ENCODE data around the gene IFIT1B. TPM values are rescaled to one million over a fixed set of nuclear protein-coding genes. Genes with fewer than 3 reads are reported as not detected.

Gene IFIT1B
- total RNA-seq, 1 donor: not detected

- TF ChIP-seq, protein P1, sequence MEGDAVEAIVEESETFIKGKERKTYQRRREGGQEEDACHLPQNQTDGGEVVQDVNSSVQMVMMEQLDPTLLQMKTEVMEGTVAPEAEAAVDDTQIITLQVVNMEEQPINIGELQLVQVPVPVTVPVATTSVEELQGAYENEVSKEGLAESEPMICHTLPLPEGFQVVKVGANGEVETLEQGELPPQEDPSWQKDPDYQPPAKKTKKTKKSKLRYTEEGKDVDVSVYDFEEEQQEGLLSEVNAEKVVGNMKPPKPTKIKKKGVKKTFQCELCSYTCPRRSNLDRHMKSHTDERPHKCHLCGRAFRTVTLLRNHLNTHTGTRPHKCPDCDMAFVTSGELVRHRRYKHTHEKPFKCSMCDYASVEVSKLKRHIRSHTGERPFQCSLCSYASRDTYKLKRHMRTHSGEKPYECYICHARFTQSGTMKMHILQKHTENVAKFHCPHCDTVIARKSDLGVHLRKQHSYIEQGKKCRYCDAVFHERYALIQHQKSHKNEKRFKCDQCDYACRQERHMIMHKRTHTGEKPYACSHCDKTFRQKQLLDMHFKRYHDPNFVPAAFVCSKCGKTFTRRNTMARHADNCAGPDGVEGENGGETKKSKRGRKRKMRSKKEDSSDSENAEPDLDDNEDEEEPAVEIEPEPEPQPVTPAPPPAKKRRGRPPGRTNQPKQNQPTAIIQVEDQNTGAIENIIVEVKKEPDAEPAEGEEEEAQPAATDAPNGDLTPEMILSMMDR (IDR thresholded peaks at IDR 0.05; ENCODE audit: insufficient read depth, low read length): peak; percentile 83
- peak; percentile 84 for DNase-seq (ENCODE audit: low read depth)
- no peak overlapping the region for H3K4me3 ChIP-seq (ENCODE audit: low read depth, low read length)
These were observed 48.5 kb downstream of the IFIT1B start for GRCh38 chr10:89426230-89426868.

DNA sequence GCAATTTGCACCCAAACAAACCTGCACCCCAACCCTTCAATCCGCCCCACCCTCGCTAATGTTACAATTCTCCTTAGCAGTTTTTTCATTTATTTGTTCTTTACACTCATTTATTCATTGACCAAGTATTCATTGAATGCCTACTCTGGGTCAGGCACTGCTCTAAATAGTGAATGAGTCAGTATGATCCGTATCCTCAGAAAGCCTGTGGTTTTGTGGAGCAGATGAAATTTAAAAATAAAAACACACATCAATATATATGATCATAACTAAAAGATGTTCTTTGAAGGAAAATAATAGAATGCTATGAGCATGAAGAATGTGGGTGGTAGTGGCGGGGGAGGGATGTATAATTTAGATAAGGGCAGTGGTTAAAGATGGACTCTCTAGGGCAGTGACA lies 49.8 kb downstream of the IFIT1B start:
- TF ChIP-seq, protein P1 (IDR thresholded peaks at IDR 0.05; ENCODE audit: insufficient read depth, low read length): no peak

GRCh38 chr10:89428877-89429276 lies 51.0 kb downstream of the IFIT1B start:
- H3K4me3 ChIP-seq (ENCODE audit: low read depth, low read length): no peak overlapping the region
- TF ChIP-seq, protein P1 (IDR thresholded peaks at IDR 0.05; ENCODE audit: insufficient read depth, low read length): no peak
- no peak for DNase-seq (ENCODE audit: low read depth)

More for the DNA sequence above, 49.8 kb downstream of the IFIT1B start:
- no peak overlapping the region for H3K4me3 ChIP-seq (ENCODE audit: low read depth, low read length)
- peak; percentile 72 for DNase-seq (ENCODE audit: low read depth)

DNA sequence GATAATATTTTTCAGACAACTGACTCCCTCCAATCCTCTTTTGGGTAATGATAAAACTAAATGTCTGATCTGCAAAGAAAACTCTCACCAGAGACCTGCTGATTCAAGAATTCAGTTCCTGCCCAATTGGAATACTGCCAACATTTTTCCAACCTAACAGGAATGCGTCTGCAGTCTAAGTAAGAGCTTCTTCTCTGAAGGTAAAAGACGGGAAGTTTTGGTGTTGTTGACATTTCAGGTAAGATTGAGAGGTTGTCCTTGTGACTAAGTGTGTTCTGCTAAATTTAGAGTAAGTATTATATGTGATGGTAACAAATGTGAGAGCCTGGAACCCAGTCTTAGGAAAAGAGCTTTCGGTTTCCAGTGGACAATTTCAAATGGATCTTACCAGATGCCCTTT lies 54.1 kb downstream of the IFIT1B start:
- peak; percentile 79 for DNase-seq (ENCODE audit: low read depth)
- H3K4me3 ChIP-seq (ENCODE audit: low read depth, low read length): no peak overlapping the region
- TF ChIP-seq, protein P1 (IDR thresholded peaks at IDR 0.05; ENCODE audit: insufficient read depth, low read length): no peak

Other genes with a start within 250 kb of the IFIT1B start
- gene CH25H, start 170.7 kb upstream of the IFIT1B start, total RNA-seq (ENCODE audit: low replicate concordance): 2.2 TPM in 1 of 2 replicates, not detected in the other
- gene LIPA, start 126.3 kb upstream of the IFIT1B start, total RNA-seq (ENCODE audit: low replicate concordance): 30.6 and 55.2 TPM in 2 replicates
- gene IFIT2, start 76.0 kb upstream of the IFIT1B start, total RNA-seq (ENCODE audit: low replicate concordance): 7.6 and 30.7 TPM in 2 replicates
- gene IFIT3, start 50.1 kb upstream of the IFIT1B start, total RNA-seq (ENCODE audit: low replicate concordance): 23.1 and 88.3 TPM in 2 replicates
- gene IFIT1, start 14.6 kb downstream of the IFIT1B start, total RNA-seq (ENCODE audit: low replicate concordance): 13.6 and 172 TPM in 2 replicates
- 30.7 and 36.0 TPM in 2 replicates for gene IFIT5, start 36.5 kb downstream of the IFIT1B start, total RNA-seq (ENCODE audit: low replicate concordance)
- gene SLC16A12, start 157.5 kb downstream of the IFIT1B start, total RNA-seq (ENCODE audit: low replicate concordance): 0.16 and 0.90 TPM in 2 replicates